ENCODE data around the gene HOXA11.

Gene HOXA11

GRCh38 chr7:27208998-27209397, 24.0 kb upstream of the HOXA11 start:
- no peak overlapping the region for H4K91ac ChIP-seq (ENCODE audit: low read depth, low read length)
- peaks cover 8% of the 10 kb centered on the region for H3K9me3 ChIP-seq (ENCODE audit: insufficient read depth, low read depth, low read length)
- H3K4ac ChIP-seq (ENCODE audit: low read depth, low read length), result no peak overlapping the region
- H3K36me3 ChIP-seq (ENCODE audit: control insufficient read depth in 1 of 2, insufficient read depth in 2 of 2, low read length in 2 of 2), result no peaks in the 10 kb centered on the region
- H3K9ac ChIP-seq (ENCODE audit: low read length), result no peak overlapping the region
- no peak overlapping the region for H3K4me3 ChIP-seq (ENCODE audit: low read depth, low read length)
- H4K12ac ChIP-seq (ENCODE audit: low read depth, low read length), result no peak overlapping the region
- no peaks in the 10 kb centered on the region for H3K79me1 ChIP-seq (ENCODE audit: low read length)
- H3K4me1 ChIP-seq (ENCODE audit: control insufficient read depth in 1 of 2, insufficient read depth in 2 of 2, low read length in 2 of 2), result peaks cover 4 to 16% of the 10 kb centered on the region in 2 experiments
- no peak overlapping the region for H4K8ac ChIP-seq (ENCODE audit: low read depth, low read length)
- no peak overlapping the region for H2BK120ac ChIP-seq (ENCODE audit: insufficient read depth, low read length, poor library complexity)
- H2BK5ac ChIP-seq (ENCODE audit: low read depth, low read length, poor library complexity), result no peak overlapping the region
- H2BK12ac ChIP-seq (ENCODE audit: low read length), result no peak overlapping the region
- no peak overlapping the region for H2AFZ ChIP-seq (ENCODE audit: insufficient read depth, low read length, poor library complexity)
- WGBS (ENCODE audit: extremely low coverage, insufficient coverage, insufficient read length), result no CpG with 5 or more reads among the region's 4 CpGs
- H3K4me2 ChIP-seq (ENCODE audit: low read length), result no peak overlapping the region
- H3K18ac ChIP-seq (ENCODE audit: low read length), result no peak overlapping the region
- DNase-seq, result no peak
- no peak overlapping the region for H3K27ac ChIP-seq (ENCODE audit: low read depth, low read length)
- no peaks in the 10 kb centered on the region for H3K79me2 ChIP-seq (ENCODE audit: control insufficient read depth, insufficient read depth, low read length, poor library complexity)
- no peak overlapping the region for H2AK5ac ChIP-seq (ENCODE audit: low read length)
- H3K14ac ChIP-seq (ENCODE audit: low read length), result no peak overlapping the region
- H3K23ac ChIP-seq (ENCODE audit: low read length), result no peak overlapping the region
- peaks cover 77% of the 10 kb centered on the region for H3K27me3 ChIP-seq (ENCODE audit: insufficient read depth, low read length)

DNA sequence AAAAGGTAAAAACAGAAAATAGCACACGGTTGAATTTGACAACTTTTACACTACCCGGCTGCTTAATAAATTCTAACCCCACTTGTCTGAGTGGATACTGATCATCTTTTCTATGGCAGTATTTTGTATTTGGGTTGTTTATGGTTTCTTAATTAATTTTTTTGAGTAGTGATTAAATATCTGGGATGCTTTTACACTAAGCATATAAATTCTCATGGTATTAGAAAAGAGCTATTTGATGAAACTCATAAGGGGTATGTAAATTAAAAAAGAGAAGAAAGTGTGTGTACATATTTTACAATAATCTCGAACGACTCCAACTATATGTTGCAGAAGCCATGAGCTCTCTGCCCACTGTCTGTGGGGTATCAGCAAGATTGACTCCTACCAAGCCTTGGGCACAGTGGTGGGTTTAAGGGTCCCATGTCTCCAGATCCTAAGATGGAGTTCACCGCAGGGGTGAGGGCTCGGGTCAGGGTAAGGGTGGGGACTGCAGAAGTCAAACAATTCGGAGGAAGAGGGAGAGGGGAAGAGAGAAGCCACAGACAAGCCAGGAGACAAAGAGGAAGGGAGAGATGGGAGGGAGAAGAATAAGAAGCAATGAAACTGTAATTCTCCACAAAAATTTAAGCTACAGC, 22.4 kb upstream of the HOXA11 start:
- Histone ChIP-seq H2BK120ac (ENCODE audit: insufficient read depth, low read length, poor library complexity) (no peak overlapping the region), H3K27me3 (ENCODE audit: insufficient read depth, low read length) (peaks cover 72% of the 10 kb centered on the region), H3K14ac (ENCODE audit: low read length) (no peak overlapping the region), H3K4me3 (ENCODE audit: low read depth, low read length) (no peak overlapping the region), H3K79me1 (ENCODE audit: low read length) (no peaks in the 10 kb centered on the region), H3K23ac (ENCODE audit: low read length) (no peak overlapping the region), H3K4ac (ENCODE audit: low read depth, low read length) (no peak overlapping the region), H4K91ac (ENCODE audit: low read depth, low read length) (no peak overlapping the region), H4K12ac (ENCODE audit: low read depth, low read length) (no peak overlapping the region), H3K79me2 (ENCODE audit: control insufficient read depth, insufficient read depth, low read length, poor library complexity) (no peaks in the 10 kb centered on the region), H3K18ac (ENCODE audit: low read length) (no peak overlapping the region), H2BK5ac (ENCODE audit: low read depth, low read length, poor library complexity) (no peak overlapping the region), H2BK12ac (ENCODE audit: low read length) (no peak overlapping the region), H2AFZ (ENCODE audit: insufficient read depth, low read length, poor library complexity) (no peak overlapping the region), H3K27ac (ENCODE audit: low read depth, low read length) (no peak overlapping the region), H3K9me3 (ENCODE audit: insufficient read depth, low read depth, low read length) (peaks cover 3% of the 10 kb centered on the region), H3K9ac (ENCODE audit: low read length) (no peak overlapping the region), H2AK5ac (ENCODE audit: low read length) (no peak overlapping the region), H4K8ac (ENCODE audit: low read depth, low read length) (no peak overlapping the region), H3K4me2 (ENCODE audit: low read length) (no peak overlapping the region), H3K4me1 (ENCODE audit: control insufficient read depth in 1 of 2, insufficient read depth in 2 of 2, low read length in 2 of 2) (peaks cover 4 to 11% of the 10 kb centered on the region in 2 experiments), H3K36me3 (ENCODE audit: control insufficient read depth in 1 of 2, insufficient read depth in 2 of 2, low read length in 2 of 2) (no peaks in the 10 kb centered on the region)
- DNase-seq, result no peak
- WGBS (ENCODE audit: extremely low coverage, insufficient coverage, insufficient read length), result no CpG with 5 or more reads among the region's 7 CpGs

DNA sequence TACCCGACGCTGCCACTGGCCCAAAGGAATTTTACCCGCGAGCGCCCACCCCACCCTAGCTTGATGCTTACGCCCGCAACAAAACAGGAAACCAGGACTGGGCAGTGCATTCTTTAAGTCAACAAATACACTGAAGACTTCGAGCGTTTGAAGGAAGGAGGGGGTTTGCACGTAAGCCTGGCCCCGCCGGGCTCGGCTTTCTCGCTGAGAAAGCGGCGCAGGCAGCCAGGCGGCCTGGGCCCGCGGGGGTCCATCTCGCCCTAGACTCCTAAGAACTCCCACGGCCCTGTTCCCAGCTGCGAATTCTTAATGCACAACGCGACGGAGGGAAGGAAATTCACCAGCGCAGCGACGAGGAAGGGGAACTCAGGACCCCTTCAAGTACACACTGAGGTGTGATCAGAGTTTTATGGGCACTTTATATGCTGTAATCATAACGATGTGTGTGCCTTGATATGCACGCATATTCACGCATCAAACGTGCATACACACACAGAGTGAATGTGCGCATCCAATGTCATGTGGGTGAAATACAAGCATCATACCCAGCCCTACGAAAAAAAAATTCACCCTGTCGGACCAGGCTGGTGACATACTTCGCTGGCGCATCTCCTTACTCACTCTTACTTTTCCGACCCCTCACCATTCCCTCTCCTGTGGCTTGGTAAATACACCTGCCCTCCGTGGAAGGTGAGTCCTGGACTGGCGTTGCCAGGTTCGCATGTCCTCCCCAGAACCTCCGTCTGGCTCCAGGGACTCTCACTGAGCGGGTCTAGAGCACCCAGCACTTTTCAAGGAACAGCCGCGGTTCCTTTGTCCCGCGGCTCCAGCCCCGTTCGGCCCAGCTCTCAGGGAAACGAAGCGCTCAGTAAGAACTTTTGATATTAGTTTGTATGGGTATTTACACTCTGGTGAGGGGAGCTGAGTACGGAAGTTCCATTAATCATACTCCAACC, 20.6 kb upstream of the HOXA11 start:
- H3K18ac ChIP-seq (ENCODE audit: low read length), result no peak overlapping the region
- DNase-seq, result peak in 1 of 2 donors; percentile 42
- H3K4me1 ChIP-seq (ENCODE audit: control insufficient read depth in 1 of 2, insufficient read depth in 2 of 2, low read length in 2 of 2), result peaks cover 6 to 12% of the 10 kb centered on the region in 2 experiments
- no peak overlapping the region for H2BK5ac ChIP-seq (ENCODE audit: low read depth, low read length, poor library complexity)
- peaks cover 75% of the 10 kb centered on the region for H3K27me3 ChIP-seq (ENCODE audit: insufficient read depth, low read length)
- H4K91ac ChIP-seq (ENCODE audit: low read depth, low read length), result no peak overlapping the region
- no peaks in the 10 kb centered on the region for H3K79me2 ChIP-seq (ENCODE audit: control insufficient read depth, insufficient read depth, low read length, poor library complexity)
- H2BK12ac ChIP-seq (ENCODE audit: low read length), result no peak overlapping the region
- peak overlapping the region; percentile 44 for H3K4me2 ChIP-seq (ENCODE audit: low read length)
- no peaks in the 10 kb centered on the region for H3K79me1 ChIP-seq (ENCODE audit: low read length)
- H4K8ac ChIP-seq (ENCODE audit: low read depth, low read length), result no peak overlapping the region
- H2AFZ ChIP-seq (ENCODE audit: insufficient read depth, low read length, poor library complexity), result no peak overlapping the region
- no peak overlapping the region for H2BK120ac ChIP-seq (ENCODE audit: insufficient read depth, low read length, poor library complexity)
- H3K23ac ChIP-seq (ENCODE audit: low read length), result no peak overlapping the region
- H3K9ac ChIP-seq (ENCODE audit: low read length), result no peak overlapping the region
- H3K14ac ChIP-seq (ENCODE audit: low read length), result no peak overlapping the region
- no peak overlapping the region for H2AK5ac ChIP-seq (ENCODE audit: low read length)
- H4K12ac ChIP-seq (ENCODE audit: low read depth, low read length), result no peak overlapping the region
- H3K4ac ChIP-seq (ENCODE audit: low read depth, low read length), result no peak overlapping the region
- no CpG with 5 or more reads among the region's 52 CpGs for WGBS (ENCODE audit: extremely low coverage, insufficient coverage, insufficient read length)
- no peak overlapping the region for H3K4me3 ChIP-seq (ENCODE audit: low read depth, low read length)
- H3K9me3 ChIP-seq (ENCODE audit: insufficient read depth, low read depth, low read length), result peaks cover 8% of the 10 kb centered on the region
- H3K27ac ChIP-seq (ENCODE audit: low read depth, low read length), result no peak overlapping the region
- no peaks in the 10 kb centered on the region for H3K36me3 ChIP-seq (ENCODE audit: control insufficient read depth in 1 of 2, insufficient read depth in 2 of 2, low read length in 2 of 2)

GRCh38 chr7:27204851-27205322, 19.9 kb upstream of the HOXA11 start:
- Histone ChIP-seq H2AK5ac (ENCODE audit: low read length) (no peak overlapping the region), H2BK12ac (ENCODE audit: low read length) (no peak overlapping the region), H3K14ac (ENCODE audit: low read length) (no peak overlapping the region), H3K27me3 (ENCODE audit: insufficient read depth, low read length) (peaks cover 77% of the 10 kb centered on the region), H3K4me3 (ENCODE audit: low read depth, low read length) (peak overlapping the region; percentile 8), H2AFZ (ENCODE audit: insufficient read depth, low read length, poor library complexity) (no peak overlapping the region), H4K91ac (ENCODE audit: low read depth, low read length) (no peak overlapping the region), H2BK5ac (ENCODE audit: low read depth, low read length, poor library complexity) (no peak overlapping the region), H3K9ac (ENCODE audit: low read length) (no peak overlapping the region), H2BK120ac (ENCODE audit: insufficient read depth, low read length, poor library complexity) (no peak overlapping the region), H3K79me1 (ENCODE audit: low read length) (no peaks in the 10 kb centered on the region), H3K23ac (ENCODE audit: low read length) (no peak overlapping the region), H3K36me3 (ENCODE audit: control insufficient read depth in 1 of 2, insufficient read depth in 2 of 2, low read length in 2 of 2) (no peaks in the 10 kb centered on the region), H4K8ac (ENCODE audit: low read depth, low read length) (no peak overlapping the region), H3K4me2 (ENCODE audit: low read length) (peak overlapping the region; percentile 44), H3K27ac (ENCODE audit: low read depth, low read length) (no peak overlapping the region), H3K79me2 (ENCODE audit: control insufficient read depth, insufficient read depth, low read length, poor library complexity) (no peaks in the 10 kb centered on the region), H3K18ac (ENCODE audit: low read length) (no peak overlapping the region), H3K4me1 (ENCODE audit: control insufficient read depth in 1 of 2, insufficient read depth in 2 of 2, low read length in 2 of 2) (peaks cover 11 to 17% of the 10 kb centered on the region in 2 experiments), H3K9me3 (ENCODE audit: insufficient read depth, low read depth, low read length) (peaks cover 12% of the 10 kb centered on the region), H4K12ac (ENCODE audit: low read depth, low read length) (no peak overlapping the region), H3K4ac (ENCODE audit: low read depth, low read length) (no peak overlapping the region)
- no CpG with 5 or more reads among the region's 41 CpGs for WGBS (ENCODE audit: extremely low coverage, insufficient coverage, insufficient read length)
- peak in 1 of 2 donors; percentile 20 for DNase-seq

Measured in trophoblast cell (in vitro differentiated cells and primary cell).